ENCODE data around the gene MAGEA9. TPM values are rescaled to one million over a fixed set of nuclear protein-coding genes. Genes with fewer than 3 reads are reported as not detected.
A peak's percentile ranks its signal among the peaks of the same experiment; 100 is the strongest.

The MAGEA9 gene
- total and polyA plus RNA-seq, 2 donors: 0.02 TPM; not detected in 1

- no peaks in the 10 kb centered on the region for H3K4me1 ChIP-seq (ENCODE audit: control insufficient read depth in 2 of 2, insufficient read depth in 2 of 2, low read length in 2 of 2)
- H3K27ac ChIP-seq (ENCODE audit: low read depth in 1 of 2, low read length in 1 of 2): no peak overlapping the region
- H3K36me3 ChIP-seq (ENCODE audit: control insufficient read depth in 2 of 2, insufficient read depth in 2 of 2, low read length in 1 of 2): no peaks in the 10 kb centered on the region
- H3K4me3 ChIP-seq (ENCODE audit: low read length in 2 of 2): no peak overlapping the region
- no peaks in the 10 kb centered on the region for H3K27me3 ChIP-seq (ENCODE audit: control insufficient read depth in 2 of 2, insufficient read depth in 1 of 2, low read length in 1 of 2)
- H3K9me3 ChIP-seq (ENCODE audit: control insufficient read depth in 2 of 2, insufficient read depth in 1 of 2, low read length in 1 of 2): no peaks in the 10 kb centered on the region
- WGBS: 98% methylated on average over 10 of the region's 10 CpGs
- no peak for DNase-seq (ENCODE audit: low read depth in 6 of 9, low spot score in 9 of 9)
These were observed 21.8 kb downstream of the MAGEA9 start for GRCh38 chrX:149803458-149804062.

- H3K27me3 ChIP-seq (ENCODE audit: control insufficient read depth in 2 of 2, insufficient read depth in 1 of 2, low read length in 1 of 2): no peaks in the 10 kb centered on the region
- H3K4me3 ChIP-seq (ENCODE audit: low read length in 2 of 2): no peak overlapping the region
- WGBS: 94% methylated on average over 6 of the region's 6 CpGs
- H3K9me3 ChIP-seq (ENCODE audit: control insufficient read depth in 2 of 2, insufficient read depth in 1 of 2, low read length in 1 of 2): no peaks in the 10 kb centered on the region
- DNase-seq (ENCODE audit: low read depth in 6 of 9, low spot score in 9 of 9): no peak
- no peak overlapping the region for H3K27ac ChIP-seq (ENCODE audit: low read depth in 1 of 2, low read length in 1 of 2)
- H3K36me3 ChIP-seq (ENCODE audit: control insufficient read depth in 2 of 2, insufficient read depth in 2 of 2, low read length in 1 of 2): no peaks in the 10 kb centered on the region
- no peaks in the 10 kb centered on the region for H3K4me1 ChIP-seq (ENCODE audit: control insufficient read depth in 2 of 2, insufficient read depth in 2 of 2, low read length in 2 of 2)
These were observed 22.4 kb downstream of the MAGEA9 start for GRCh38 chrX:149804102-149804501.

GRCh38 chrX:149807747-149808458 is 26.2 kb downstream of the MAGEA9 start:
- Histone ChIP-seq H3K9me3 (ENCODE audit: control insufficient read depth in 2 of 2, insufficient read depth in 1 of 2, low read length in 1 of 2) (no peaks in the 10 kb centered on the region), H3K4me1 (ENCODE audit: control insufficient read depth in 2 of 2, insufficient read depth in 2 of 2, low read length in 2 of 2) (no peaks in the 10 kb centered on the region), H3K4me3 (ENCODE audit: low read length in 2 of 2) (no peak overlapping the region), H3K36me3 (ENCODE audit: control insufficient read depth in 2 of 2, insufficient read depth in 2 of 2, low read length in 1 of 2) (no peaks in the 10 kb centered on the region), H3K27ac (ENCODE audit: low read depth in 1 of 2, low read length in 1 of 2) (no peak overlapping the region), H3K27me3 (ENCODE audit: control insufficient read depth in 2 of 2, insufficient read depth in 1 of 2, low read length in 1 of 2) (no peaks in the 10 kb centered on the region)
- 91% methylated on average over 12 of the region's 12 CpGs for WGBS
- no peak for DNase-seq (ENCODE audit: low read depth in 6 of 9, low spot score in 9 of 9)

GRCh38 chrX:149818652-149819051 is 36.9 kb downstream of the MAGEA9 start:
- Histone ChIP-seq H3K36me3 (ENCODE audit: control insufficient read depth in 2 of 2, insufficient read depth in 2 of 2, low read length in 1 of 2) (no peaks in the 10 kb centered on the region), H3K27ac (ENCODE audit: low read depth in 1 of 2, low read length in 1 of 2) (no peak overlapping the region), H3K9me3 (ENCODE audit: control insufficient read depth in 2 of 2, insufficient read depth in 1 of 2, low read length in 1 of 2) (no peaks in the 10 kb centered on the region), H3K27me3 (ENCODE audit: control insufficient read depth in 2 of 2, insufficient read depth in 1 of 2, low read length in 1 of 2) (no peaks in the 10 kb centered on the region), H3K4me3 (ENCODE audit: low read length in 2 of 2) (no peak overlapping the region), H3K4me1 (ENCODE audit: control insufficient read depth in 2 of 2, insufficient read depth in 2 of 2, low read length in 2 of 2) (no peaks in the 10 kb centered on the region)
- 96% methylated on average over 1 of the region's 1 CpG for WGBS
- no peak for DNase-seq (ENCODE audit: low read depth in 6 of 9, low spot score in 9 of 9)

- Histone ChIP-seq H3K27ac (ENCODE audit: low read depth in 1 of 2, low read length in 1 of 2) (no peak overlapping the region), H3K9me3 (ENCODE audit: control insufficient read depth in 2 of 2, insufficient read depth in 1 of 2, low read length in 1 of 2) (no peaks in the 10 kb centered on the region), H3K36me3 (ENCODE audit: control insufficient read depth in 2 of 2, insufficient read depth in 2 of 2, low read length in 1 of 2) (no peaks in the 10 kb centered on the region), H3K4me3 (ENCODE audit: low read length in 2 of 2) (no peak overlapping the region), H3K4me1 (ENCODE audit: control insufficient read depth in 2 of 2, insufficient read depth in 2 of 2, low read length in 2 of 2) (no peaks in the 10 kb centered on the region), H3K27me3 (ENCODE audit: control insufficient read depth in 2 of 2, insufficient read depth in 1 of 2, low read length in 1 of 2) (no peaks in the 10 kb centered on the region)
- WGBS: 94% methylated on average over 2 of the region's 2 CpGs
- DNase-seq (ENCODE audit: low read depth in 6 of 9, low spot score in 9 of 9): no peak
These were observed 37.6 kb downstream of the MAGEA9 start for GRCh38 chrX:149819371-149819770.

GRCh38 chrX:149825424-149825823 is 43.7 kb downstream of the MAGEA9 start:
- Histone ChIP-seq H3K9me3 (ENCODE audit: control insufficient read depth in 2 of 2, insufficient read depth in 1 of 2, low read length in 1 of 2) (no peaks in the 10 kb centered on the region), H3K4me3 (ENCODE audit: low read length in 2 of 2) (no peak overlapping the region), H3K27ac (ENCODE audit: low read depth in 1 of 2, low read length in 1 of 2) (no peak overlapping the region), H3K27me3 (ENCODE audit: control insufficient read depth in 2 of 2, insufficient read depth in 1 of 2, low read length in 1 of 2) (peaks cover 0 to 4% of the 10 kb centered on the region in 2 donors), H3K4me1 (ENCODE audit: control insufficient read depth in 2 of 2, insufficient read depth in 2 of 2, low read length in 2 of 2) (no peaks in the 10 kb centered on the region), H3K36me3 (ENCODE audit: control insufficient read depth in 2 of 2, insufficient read depth in 2 of 2, low read length in 1 of 2) (no peaks in the 10 kb centered on the region)
- peak in 2 of 9 donors; percentile 13 to 19 for DNase-seq (ENCODE audit: low read depth in 6 of 9, low spot score in 9 of 9)
- WGBS: 2% methylated on average over 3 of the region's 3 CpGs

GRCh38 chrX:149827254-149827653 is 45.5 kb downstream of the MAGEA9 start:
- 89% methylated on average over 1 of the region's 1 CpG for WGBS
- no peak for DNase-seq (ENCODE audit: low read depth in 6 of 9, low spot score in 9 of 9)
- peaks cover 0 to 5% of the 10 kb centered on the region in 2 donors for H3K27me3 ChIP-seq (ENCODE audit: control insufficient read depth in 2 of 2, insufficient read depth in 1 of 2, low read length in 1 of 2)
- H3K27ac ChIP-seq (ENCODE audit: low read depth in 1 of 2, low read length in 1 of 2): no peak overlapping the region
- no peaks in the 10 kb centered on the region for H3K36me3 ChIP-seq (ENCODE audit: control insufficient read depth in 2 of 2, insufficient read depth in 2 of 2, low read length in 1 of 2)
- H3K4me1 ChIP-seq (ENCODE audit: control insufficient read depth in 2 of 2, insufficient read depth in 2 of 2, low read length in 2 of 2): no peaks in the 10 kb centered on the region
- no peak overlapping the region for H3K4me3 ChIP-seq (ENCODE audit: low read length in 2 of 2)
- no peaks in the 10 kb centered on the region for H3K9me3 ChIP-seq (ENCODE audit: control insufficient read depth in 2 of 2, insufficient read depth in 1 of 2, low read length in 1 of 2)

GRCh38 chrX:149829751-149830191 is 48.0 kb downstream of the MAGEA9 start:
- Histone ChIP-seq H3K27me3 (ENCODE audit: control insufficient read depth in 2 of 2, insufficient read depth in 1 of 2, low read length in 1 of 2) (peaks cover 0 to 5% of the 10 kb centered on the region in 2 donors), H3K4me3 (ENCODE audit: low read length in 2 of 2) (peak overlapping the region in 1 of 2 donors; percentile 48), H3K9me3 (ENCODE audit: control insufficient read depth in 2 of 2, insufficient read depth in 1 of 2, low read length in 1 of 2) (no peaks in the 10 kb centered on the region), H3K27ac (ENCODE audit: low read depth in 1 of 2, low read length in 1 of 2) (no peak overlapping the region), H3K36me3 (ENCODE audit: control insufficient read depth in 2 of 2, insufficient read depth in 2 of 2, low read length in 1 of 2) (no peaks in the 10 kb centered on the region), H3K4me1 (ENCODE audit: control insufficient read depth in 2 of 2, insufficient read depth in 2 of 2, low read length in 2 of 2) (no peaks in the 10 kb centered on the region)
- 22% methylated on average over 3 of the region's 3 CpGs for WGBS
- DNase-seq (ENCODE audit: low read depth in 6 of 9, low spot score in 9 of 9): peak in 1 of 9 donors; percentile 4

GRCh38 chrX:149830192-149830873 is 48.6 kb downstream of the MAGEA9 start:
- H3K4me1 ChIP-seq (ENCODE audit: control insufficient read depth in 2 of 2, insufficient read depth in 2 of 2, low read length in 2 of 2): no peaks in the 10 kb centered on the region
- H3K9me3 ChIP-seq (ENCODE audit: control insufficient read depth in 2 of 2, insufficient read depth in 1 of 2, low read length in 1 of 2): no peaks in the 10 kb centered on the region
- DNase-seq (ENCODE audit: low read depth in 6 of 9, low spot score in 9 of 9): peak in 2 of 9 donors; percentile 3 to 27
- H3K27ac ChIP-seq (ENCODE audit: low read depth in 1 of 2, low read length in 1 of 2): no peak overlapping the region
- WGBS: 4% methylated on average over 18 of the region's 18 CpGs
- peaks cover 0 to 5% of the 10 kb centered on the region in 2 donors for H3K27me3 ChIP-seq (ENCODE audit: control insufficient read depth in 2 of 2, insufficient read depth in 1 of 2, low read length in 1 of 2)
- no peaks in the 10 kb centered on the region for H3K36me3 ChIP-seq (ENCODE audit: control insufficient read depth in 2 of 2, insufficient read depth in 2 of 2, low read length in 1 of 2)
- peak overlapping the region; percentile 14 to 48 for H3K4me3 ChIP-seq (ENCODE audit: low read length in 2 of 2)

Measured in thymus (tissue), 11 donors.